ENCODE results near the gene PRM1. TPM values are rescaled to one million over a fixed set of nuclear protein-coding genes. Genes with fewer than 3 reads are reported as not detected.

Gene PRM1
- total and polyA plus RNA-seq, 2 of the 13 experiments (the other 11 are each of a cell fraction or from before 2014, with no cell fraction given): not detected

DNA sequence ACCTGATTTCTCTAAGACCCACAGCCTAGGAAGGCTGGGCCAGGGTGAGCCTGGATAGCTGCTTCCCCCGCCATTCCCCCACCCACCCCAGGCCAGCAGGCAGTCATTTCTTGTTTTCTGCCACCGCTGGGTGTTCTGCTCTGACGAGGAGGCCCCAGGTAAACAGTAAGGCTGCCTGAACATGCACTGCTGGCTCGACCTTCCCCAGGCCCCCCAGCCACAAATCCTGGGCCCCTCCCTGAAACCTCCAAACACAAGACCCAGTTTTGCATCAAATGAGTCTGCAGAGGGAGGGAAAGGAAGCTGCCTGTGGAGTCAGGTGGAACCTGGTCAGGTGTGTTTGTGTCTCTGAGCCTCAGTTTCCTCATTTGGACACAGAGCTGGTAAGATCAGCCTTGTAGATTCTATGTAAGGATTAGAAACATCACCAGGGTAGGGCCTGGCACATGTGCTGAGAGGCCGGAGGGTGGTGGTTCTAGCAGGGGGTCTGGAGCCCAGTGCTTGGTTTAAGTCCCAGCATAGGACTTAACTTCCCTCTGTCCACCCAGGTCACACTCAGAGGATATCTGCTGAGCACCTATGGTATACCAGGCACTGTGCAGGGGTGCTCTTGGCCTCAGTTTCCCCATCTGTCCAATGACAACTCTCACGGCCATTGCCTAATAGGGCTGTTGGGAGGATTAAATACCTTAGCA lies 18.9 kb upstream of the PRM1 start (continued):
- no peak for TF ChIP-seq AGO1 (IDR thresholded peaks at IDR 0.05; ENCODE audit: low read depth, low read length, poor library complexity, severe bottlenecking)
- TF ChIP-seq, protein P1, sequence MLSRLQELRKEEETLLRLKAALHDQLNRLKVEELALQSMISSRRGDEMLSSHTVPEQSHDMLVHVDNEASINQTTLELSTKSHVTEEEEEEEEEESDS (CRISPR knock-in tag; IDR thresholded peaks at IDR 0.05; ENCODE audit: borderline replicate concordance): no peak
- TF ChIP-seq, protein P2, sequence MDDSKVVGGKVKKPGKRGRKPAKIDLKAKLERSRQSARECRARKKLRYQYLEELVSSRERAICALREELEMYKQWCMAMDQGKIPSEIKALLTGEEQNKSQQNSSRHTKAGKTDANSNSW (CRISPR knock-in tag; IDR thresholded peaks at IDR 0.05; ENCODE audit: borderline replicate concordance): no peak
- 0 out of 2 replicates have a peak, but pooled peaks have one; percentile 17 for TF ChIP-seq ZNF337 (CRISPR knock-in tag; IDR thresholded peaks at IDR 0.05; ENCODE audit: borderline replicate concordance, low read depth)
- TF ChIP-seq, protein P3, sequence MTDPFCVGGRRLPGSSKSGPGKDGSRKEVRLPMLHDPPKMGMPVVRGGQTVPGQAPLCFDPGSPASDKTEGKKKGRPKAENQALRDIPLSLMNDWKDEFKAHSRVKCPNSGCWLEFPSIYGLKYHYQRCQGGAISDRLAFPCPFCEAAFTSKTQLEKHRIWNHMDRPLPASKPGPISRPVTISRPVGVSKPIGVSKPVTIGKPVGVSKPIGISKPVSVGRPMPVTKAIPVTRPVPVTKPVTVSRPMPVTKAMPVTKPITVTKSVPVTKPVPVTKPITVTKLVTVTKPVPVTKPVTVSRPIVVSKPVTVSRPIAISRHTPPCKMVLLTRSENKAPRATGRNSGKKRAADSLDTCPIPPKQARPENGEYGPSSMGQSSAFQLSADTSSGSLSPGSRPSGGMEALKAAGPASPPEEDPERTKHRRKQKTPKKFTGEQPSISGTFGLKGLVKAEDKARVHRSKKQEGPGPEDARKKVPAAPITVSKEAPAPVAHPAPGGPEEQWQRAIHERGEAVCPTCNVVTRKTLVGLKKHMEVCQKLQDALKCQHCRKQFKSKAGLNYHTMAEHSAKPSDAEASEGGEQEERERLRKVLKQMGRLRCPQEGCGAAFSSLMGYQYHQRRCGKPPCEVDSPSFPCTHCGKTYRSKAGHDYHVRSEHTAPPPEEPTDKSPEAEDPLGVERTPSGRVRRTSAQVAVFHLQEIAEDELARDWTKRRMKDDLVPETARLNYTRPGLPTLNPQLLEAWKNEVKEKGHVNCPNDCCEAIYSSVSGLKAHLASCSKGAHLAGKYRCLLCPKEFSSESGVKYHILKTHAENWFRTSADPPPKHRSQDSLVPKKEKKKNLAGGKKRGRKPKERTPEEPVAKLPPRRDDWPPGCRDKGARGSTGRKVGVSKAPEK (CRISPR knock-in tag; IDR thresholded peaks at IDR 0.05; ENCODE audit: borderline replicate concordance): 0 out of 2 replicates have a peak, but pooled peaks have one; percentile 43
- TF ChIP-seq CHD4 (IDR thresholded peaks at IDR 0.05; ENCODE audit: borderline replicate concordance, low read length): no peak
- TF ChIP-seq, protein P4, sequence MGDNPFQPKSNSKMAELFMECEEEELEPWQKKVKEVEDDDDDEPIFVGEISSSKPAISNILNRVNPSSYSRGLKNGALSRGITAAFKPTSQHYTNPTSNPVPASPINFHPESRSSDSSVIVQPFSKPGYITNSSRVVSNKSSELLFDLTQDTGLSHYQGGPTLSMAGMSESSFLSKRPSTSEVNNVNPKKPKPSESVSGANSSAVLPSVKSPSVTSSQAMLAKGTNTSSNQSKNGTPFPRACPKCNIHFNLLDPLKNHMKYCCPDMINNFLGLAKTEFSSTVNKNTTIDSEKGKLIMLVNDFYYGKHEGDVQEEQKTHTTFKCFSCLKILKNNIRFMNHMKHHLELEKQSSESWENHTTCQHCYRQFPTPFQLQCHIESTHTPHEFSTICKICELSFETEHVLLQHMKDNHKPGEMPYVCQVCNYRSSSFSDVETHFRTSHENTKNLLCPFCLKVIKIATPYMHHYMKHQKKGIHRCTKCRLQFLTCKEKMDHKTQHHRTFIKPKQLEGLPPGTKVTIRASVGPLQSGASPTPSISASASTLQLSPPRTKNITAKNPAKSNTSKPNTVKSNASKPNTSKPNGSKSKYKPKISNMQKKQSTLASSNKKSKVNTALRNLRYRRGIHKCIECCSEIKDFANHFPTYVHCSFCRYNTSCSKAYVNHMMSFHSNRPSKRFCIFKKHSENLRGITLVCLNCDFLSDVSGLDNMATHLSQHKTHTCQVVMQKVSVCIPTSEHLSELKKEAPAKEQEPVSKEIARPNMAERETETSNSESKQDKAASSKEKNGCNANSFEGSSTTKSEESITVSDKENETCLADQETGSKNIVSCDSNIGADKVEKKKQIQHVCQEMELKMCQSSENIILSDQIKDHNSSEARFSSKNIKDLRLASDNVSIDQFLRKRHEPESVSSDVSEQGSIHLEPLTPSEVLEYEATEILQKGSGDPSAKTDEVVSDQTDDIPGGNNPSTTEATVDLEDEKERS (CRISPR knock-in tag; IDR thresholded peaks at IDR 0.05): no peak
- no peak for TF ChIP-seq ZNF577 (CRISPR knock-in tag; IDR thresholded peaks at IDR 0.05; ENCODE audit: borderline replicate concordance, low read depth)
- no peak for TF ChIP-seq RELA (CRISPR knock-in tag; IDR thresholded peaks at IDR 0.05)
- TF ChIP-seq, protein P5, sequence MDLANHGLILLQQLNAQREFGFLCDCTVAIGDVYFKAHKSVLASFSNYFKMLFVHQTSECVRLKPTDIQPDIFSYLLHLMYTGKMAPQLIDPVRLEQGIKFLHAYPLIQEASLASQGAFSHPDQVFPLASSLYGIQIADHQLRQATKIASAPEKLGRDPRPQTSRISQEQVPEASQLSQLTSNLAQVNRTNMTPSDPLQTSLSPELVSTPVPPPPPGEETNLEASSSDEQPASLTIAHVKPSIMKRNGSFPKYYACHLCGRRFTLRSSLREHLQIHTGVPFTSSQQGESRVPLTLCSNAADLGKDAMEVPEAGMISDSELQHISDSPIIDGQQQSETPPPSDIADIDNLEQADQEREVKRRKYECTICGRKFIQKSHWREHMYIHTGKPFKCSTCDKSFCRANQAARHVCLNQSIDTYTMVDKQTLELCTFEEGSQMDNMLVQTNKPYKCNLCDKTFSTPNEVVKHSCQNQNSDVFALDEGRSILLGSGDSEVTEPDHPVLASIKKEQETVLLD (CRISPR knock-in tag; IDR thresholded peaks at IDR 0.05; ENCODE audit: low read depth): no peak
- TF ChIP-seq MAFK (conservative IDR thresholded peaks at IDR 0.05 in 1 of 2, IDR thresholded peaks at IDR 0.05 in 1 of 2; ENCODE audit: low read length in 2 of 2): no peak
- TF ChIP-seq ZFP62 (CRISPR knock-in tag; IDR thresholded peaks at IDR 0.05): 0 out of 2 replicates have a peak, but pooled peaks have one; percentile 81
- no peak for TF ChIP-seq NFATC3 (CRISPR knock-in tag; IDR thresholded peaks at IDR 0.05)
- TF ChIP-seq ZNF607 (CRISPR knock-in tag; IDR thresholded peaks at IDR 0.05; ENCODE audit: borderline replicate concordance): no peak
- 0 out of 2 replicates have a peak, but pooled peaks have one; percentile 28 for TF ChIP-seq ARNTL (CRISPR knock-in tag; IDR thresholded peaks at IDR 0.05)
- no peak for TF ChIP-seq NFKBIZ (CRISPR knock-in tag; IDR thresholded peaks at IDR 0.05)
- TF ChIP-seq, protein P6, sequence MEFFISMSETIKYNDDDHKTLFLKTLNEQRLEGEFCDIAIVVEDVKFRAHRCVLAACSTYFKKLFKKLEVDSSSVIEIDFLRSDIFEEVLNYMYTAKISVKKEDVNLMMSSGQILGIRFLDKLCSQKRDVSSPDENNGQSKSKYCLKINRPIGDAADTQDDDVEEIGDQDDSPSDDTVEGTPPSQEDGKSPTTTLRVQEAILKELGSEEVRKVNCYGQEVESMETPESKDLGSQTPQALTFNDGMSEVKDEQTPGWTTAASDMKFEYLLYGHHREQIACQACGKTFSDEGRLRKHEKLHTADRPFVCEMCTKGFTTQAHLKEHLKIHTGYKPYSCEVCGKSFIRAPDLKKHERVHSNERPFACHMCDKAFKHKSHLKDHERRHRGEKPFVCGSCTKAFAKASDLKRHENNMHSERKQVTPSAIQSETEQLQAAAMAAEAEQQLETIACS (CRISPR knock-in tag; IDR thresholded peaks at IDR 0.05): no peak
- TF ChIP-seq ZBTB20 (CRISPR knock-in tag; IDR thresholded peaks at IDR 0.05; ENCODE audit: borderline replicate concordance, low read depth): no peak
- no peak for TF ChIP-seq ZNF589 (CRISPR knock-in tag; conservative IDR thresholded peaks at IDR 0.05)
